Forelimb muscle (tissue), 1 donor: Measurements from ENCODE around the gene FRMD3. TPM values are rescaled to one million over a fixed set of nuclear protein-coding genes. Genes with fewer than 3 reads are reported as not detected.

ENCODE experiments used
- DNase-seq: peaks from one replicate; pipeline ENCODE4 v3.0.0-alpha.2; 2013; ENCODE audit warnings: low read depth
- polyA plus RNA-seq: library from polyadenylated mRNA; unstranded; fragments of 120-200 nt; gene quantifications from one replicate; pipeline ENCODE4 v1.2.1, GENCODE V29; 2013; ENCODE audit not compliant: insufficient read length

FRMD3 gene
- polyA plus RNA-seq, 1 donor: 31.3 TPM

DNA sequence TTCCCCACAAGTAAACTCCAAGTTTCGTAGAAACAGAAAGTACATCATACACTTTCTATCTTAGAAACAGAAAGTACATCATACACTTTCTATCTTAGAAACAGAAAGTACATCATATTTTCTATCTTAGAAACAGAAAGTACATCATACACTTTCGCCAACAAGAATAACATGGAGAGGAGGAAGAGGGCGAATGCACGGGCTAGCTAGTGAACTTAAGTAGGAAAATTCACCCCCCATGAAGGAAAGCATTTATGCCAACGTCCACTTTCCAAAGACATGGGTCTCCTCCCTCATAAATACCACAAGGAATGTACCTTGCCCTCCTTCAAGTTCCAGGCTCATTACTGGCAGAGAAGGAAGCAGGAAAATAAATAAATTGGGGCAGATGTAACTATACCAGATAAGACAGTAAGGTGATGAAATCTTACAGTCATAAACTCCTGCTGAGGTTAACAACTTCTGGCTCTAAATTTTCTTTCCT is 64.7 kb downstream of the FRMD3 start:
- DNase-seq: no peak

DNA sequence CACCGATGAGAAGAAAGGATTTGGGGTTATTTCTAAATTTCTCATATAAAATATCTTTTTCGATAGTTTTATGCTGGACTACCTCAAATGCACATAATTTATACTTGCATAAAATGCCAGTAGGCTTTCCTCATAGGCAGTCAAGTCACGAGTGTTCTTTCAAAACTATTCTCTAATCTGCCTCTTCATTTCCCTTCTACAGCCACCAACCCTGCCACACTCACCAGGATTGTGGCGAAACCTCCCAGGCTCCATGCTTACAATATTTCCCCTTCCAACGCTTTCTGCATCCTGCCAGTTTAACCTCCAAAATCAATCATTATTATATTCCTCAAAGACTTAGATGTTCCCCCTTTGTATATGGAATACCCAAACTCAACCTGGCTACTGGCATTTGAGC is 65.4 kb downstream of the FRMD3 start:
- no peak for DNase-seq

DNA sequence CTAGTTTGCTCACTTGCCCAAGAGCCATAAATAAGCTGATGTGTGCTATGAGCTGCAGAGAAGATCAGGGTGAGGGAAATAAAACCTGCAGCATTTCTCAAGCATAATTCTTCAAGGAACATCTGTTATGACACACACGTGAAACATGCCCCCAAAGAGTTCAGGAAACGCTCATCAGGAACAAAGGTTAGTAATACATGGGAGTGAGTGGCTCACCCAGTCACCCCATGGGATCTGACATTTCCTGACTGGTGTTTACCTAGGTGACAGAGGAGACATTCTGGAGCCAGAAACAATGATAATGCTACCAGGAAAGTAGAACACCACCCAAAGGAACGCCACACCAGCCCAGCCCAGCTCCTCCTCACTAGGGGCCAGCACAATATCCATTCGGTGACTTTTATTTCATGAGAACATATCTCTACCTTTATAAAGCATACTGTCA is 66.0 kb downstream of the FRMD3 start:
- no peak for DNase-seq

DNA sequence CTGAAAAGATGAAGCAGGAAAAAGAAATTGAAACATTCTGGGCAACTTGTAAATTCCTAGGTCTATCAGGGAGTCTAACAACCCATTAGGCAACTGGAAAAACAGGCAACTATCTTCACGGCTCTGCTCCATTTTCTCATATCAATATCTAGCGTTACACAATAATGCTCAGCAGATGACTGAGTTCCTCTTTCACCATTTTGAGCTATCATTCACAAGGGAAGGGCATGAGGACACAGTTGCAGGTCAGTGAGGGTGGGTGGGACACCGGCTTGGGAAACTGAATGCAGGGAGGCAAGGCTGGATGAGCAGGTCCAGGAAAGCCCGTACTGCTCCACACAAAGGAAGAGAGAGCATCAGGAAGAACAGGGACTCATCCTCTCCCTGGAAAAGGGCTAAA is 67.0 kb downstream of the FRMD3 start:
- DNase-seq: no peak

DNA sequence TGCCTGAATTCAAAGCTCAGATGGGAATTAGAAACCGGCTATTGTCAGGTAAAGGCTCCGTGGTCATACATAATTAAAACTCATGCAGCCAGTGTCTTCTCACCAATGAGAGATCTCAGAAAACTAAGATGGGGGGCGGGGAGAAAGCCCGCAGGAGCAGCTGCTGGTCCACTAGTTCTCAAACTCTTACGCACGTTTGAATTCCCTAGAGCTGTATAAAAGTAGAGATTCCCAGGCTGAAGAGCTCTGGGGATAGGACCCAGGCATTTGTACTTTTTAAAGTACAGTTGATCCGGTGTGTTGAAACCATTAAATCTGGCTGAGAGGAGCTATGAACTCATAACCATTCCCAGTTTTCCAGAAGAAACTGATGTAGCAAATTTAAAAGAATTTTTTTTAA is 68.5 kb downstream of the FRMD3 start:
- DNase-seq: no peak

DNA sequence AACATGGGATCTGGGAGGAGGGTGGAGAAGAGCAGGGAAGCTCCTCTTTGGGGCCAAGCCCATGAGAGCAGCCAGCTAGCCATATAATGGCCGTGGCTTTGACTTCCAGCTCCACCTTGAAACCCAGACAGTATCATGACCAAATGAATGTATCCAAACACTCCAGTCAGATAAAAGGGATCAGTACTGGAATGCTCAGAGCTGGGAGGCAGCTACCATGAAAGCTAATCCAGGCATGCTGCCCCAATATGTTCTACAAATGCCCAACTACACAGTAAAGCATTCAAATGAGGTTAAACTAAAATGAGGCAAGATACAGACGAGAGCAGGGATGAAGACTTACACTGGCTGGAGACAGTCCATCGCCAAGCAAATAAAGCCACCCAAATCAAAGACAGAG is 69.4 kb downstream of the FRMD3 start:
- no peak for DNase-seq

DNA sequence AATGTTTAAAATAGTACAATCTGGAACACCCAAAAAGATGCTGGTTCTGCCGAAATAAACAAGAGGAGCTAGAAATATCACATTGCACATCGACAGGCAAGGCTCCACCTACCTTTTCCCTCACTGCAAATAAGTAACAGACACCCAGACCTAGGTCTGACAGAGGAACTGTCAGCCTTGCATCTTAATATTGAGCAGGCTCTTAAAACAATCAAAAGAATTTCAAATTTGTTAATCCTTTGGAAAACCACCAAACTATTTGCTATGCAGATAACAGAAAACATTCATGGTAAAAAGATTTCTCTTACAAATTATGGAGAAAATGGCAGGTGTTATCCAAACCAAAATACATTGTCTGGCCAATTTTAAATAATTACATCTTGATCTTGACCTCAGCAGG is 71.3 kb downstream of the FRMD3 start:
- no peak for DNase-seq

DNA sequence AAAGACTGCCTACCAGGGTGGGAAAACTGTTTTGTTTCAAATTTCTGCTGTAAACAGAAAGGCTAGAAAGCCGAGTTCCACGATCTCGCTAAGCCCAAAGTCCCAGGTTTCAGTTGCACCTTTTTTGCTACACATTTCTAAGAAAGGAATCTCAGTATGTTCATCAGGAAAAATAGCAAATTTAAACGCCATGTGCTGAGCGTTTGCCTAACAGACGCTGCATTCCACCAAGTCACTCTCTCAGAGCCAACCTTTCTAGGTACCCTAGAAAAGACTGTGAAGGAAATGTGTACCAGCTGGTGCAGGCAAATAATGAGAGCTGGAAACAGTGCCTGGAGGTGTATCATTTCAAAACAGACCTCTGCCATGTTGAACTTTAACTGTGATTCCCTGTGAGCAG is 71.8 kb downstream of the FRMD3 start:
- DNase-seq: no peak

DNA sequence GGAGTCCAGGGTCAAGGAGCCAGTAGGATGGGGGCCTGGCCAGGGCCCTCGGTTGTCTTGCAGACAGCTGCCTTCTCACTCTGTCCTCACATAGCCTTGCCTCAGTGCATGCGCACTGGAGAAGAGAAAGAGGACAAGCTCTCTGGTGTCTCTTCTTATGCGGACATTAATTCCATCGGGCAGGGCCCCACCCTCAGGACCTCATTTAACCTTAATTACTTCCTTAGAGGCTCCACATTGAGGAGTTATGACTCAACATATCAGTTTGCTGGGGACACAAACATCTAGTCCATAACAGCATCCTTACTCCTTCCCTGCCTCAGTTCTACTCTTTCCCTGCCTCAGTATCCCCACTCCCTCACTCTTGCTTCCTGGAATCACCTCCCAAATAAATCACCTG is 78.4 kb downstream of the FRMD3 start:
- DNase-seq: no peak

DNA sequence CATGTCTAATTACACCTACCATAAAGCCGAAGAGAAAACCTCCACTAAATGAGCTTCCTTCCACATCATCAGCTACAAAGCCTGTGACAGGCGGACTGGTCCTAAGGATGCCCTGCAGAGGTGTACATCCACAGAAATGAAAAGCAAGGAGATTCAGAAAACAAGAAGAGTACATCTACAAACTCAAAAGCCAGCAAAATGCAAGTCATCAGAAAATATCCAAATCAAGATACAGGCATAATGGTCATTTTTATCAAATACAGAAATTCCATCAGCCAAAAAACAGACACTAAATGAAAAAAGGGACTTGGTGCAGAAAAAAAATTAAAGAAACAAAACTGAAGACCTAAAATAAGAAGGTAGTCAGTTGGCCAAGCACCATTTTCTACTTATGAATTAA is 79.7 kb downstream of the FRMD3 start:
- no peak for DNase-seq

DNA sequence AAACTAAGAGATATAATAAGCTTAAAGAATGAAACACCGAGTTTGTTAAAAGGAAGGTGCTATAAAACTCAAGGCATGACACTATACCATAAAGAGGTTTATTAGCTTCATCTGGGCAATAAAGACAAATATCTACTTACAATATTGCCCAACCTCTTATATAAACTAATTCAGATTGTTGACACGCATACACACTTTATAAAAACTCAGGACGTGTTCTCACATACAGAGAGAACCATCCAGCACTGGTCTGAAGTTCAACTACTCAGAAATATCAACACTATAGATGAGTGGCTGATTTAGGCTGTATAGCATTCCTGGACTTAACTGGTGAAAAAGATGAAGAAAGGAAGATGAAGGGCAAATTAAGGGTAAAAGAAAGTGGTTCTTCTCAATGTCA is 81.2 kb downstream of the FRMD3 start:
- DNase-seq: no peak

DNA sequence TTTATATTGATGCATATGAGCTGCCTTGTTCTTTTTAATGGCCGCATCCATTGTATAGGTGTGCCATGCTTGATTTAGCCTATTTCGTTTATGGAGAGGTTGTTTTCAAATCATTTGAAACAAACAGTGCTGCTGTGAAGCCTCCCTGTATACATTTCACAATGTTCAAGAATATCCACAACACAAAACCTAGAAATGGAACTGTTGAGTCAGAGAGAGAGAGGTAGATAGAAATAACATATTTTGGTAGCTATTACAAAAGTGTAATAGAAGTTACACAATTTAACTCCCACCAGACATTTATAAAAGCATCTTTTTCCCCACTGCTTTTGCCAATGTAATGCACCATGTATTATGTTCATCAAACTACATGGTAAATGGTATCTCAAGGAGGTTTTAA is 82.0 kb downstream of the FRMD3 start:
- DNase-seq: no peak

DNA sequence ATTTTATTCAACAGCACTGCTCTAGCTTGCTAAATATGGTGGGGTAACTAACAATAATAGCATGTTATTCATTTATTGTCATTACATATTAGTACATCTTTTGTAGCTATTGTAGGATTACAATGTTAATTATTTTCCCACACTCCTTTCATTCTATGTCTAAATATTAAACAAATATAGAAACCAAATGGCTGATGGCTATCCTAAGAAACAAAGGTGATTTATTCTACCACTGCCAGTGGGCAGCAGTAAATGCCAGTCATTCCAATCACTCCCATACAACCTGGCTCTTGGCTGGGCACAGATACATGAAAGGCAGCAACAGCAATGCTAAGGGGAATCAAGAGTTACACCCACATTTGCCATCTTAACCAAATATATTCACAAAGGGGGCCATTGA is 84.1 kb downstream of the FRMD3 start:
- no peak for DNase-seq

DNA sequence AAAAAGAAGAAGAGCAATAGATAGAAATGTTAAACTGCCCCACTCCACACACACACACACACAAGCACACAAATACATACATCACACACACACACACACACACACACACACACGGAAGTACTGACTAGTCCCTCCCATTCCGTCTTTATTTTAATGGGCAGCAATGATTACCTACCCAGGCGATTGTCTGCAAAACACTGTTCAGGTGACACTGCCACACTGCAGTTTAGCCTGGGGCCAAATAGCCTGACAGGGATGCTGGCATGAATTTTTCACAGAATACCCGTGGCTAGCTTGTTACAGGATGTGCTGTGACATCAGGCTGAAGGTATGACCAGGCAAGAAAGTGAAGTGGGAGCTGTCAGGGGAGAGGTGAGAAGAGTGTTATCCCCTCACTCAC is 86.9 kb downstream of the FRMD3 start:
- no peak for DNase-seq

DNA sequence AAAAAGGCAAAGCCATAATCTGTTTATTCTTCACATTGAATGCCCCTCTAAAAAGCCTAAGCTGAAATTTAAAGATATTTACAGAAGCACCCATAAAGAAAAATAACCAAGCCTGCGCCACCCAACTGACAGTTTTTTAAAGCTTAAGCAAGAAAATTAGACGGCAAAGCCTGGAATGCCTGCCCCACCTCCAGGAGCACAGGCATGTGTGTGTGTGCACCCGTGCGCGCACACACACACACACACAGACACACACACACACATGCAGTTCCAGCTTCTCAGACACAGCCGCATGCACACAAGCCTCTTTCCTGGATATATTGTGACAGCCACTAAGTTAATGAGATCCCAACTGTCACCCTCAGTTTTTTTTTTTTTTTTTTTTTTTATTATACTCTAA is 88.2 kb downstream of the FRMD3 start:
- no peak for DNase-seq

DNA sequence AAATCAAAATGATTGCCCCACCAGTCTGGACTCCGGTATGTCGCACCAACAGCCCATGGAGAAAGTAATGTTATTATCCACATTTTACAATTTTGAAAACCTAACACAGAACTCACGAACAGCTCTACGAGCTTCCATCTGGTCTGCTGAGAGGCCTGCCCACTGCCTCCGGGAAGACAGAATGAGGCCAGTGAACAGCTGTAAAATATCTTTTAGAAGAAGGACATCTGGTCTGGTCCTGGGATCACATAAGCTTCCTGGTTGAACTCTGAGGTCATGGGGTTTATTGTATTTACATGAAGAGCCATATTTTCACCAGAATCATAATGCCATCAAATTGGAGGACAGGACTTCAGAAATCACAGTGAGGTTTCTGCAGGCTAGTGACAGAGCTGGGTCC is 89.0 kb downstream of the FRMD3 start:
- no peak for DNase-seq

DNA sequence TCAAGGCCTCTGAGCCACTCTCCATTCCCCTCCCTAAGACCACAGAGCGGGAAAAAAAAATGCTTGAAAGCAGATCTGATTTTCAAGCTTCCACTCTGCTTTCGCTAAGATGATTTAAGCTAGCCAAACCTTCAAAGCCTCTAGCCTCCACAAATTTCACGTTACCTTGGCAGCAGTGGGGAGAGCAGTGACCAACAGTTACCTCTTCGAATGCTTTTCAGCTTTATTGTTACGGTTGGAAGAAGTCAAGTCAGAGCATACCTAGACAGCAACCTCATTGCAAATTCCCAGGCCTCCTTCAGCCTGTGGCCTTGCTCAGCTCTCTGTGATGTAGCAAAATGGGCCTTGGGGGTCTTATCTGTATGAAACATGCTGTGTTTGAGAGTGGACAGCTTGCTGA is 89.6 kb downstream of the FRMD3 start:
- DNase-seq: no peak

DNA sequence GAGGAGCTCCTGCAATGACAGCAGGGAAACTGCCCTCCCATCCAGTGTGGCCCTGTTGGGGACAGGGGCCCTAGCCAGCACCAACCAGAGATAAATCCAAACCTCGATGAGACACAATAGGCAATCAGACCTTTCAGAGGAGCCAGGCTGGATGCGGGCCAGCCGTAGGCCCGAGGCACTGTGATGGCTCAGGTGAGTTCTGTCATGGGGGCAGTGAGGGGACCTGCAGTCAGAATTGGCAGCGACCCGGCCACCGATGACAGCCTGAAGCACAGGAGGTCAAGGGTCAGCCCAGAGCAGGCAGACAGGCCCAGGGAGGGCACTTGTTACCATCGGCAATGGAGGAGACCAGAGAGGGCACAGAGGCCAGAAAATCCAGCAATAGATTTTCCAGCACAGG is 90.8 kb downstream of the FRMD3 start:
- no peak for DNase-seq

DNA sequence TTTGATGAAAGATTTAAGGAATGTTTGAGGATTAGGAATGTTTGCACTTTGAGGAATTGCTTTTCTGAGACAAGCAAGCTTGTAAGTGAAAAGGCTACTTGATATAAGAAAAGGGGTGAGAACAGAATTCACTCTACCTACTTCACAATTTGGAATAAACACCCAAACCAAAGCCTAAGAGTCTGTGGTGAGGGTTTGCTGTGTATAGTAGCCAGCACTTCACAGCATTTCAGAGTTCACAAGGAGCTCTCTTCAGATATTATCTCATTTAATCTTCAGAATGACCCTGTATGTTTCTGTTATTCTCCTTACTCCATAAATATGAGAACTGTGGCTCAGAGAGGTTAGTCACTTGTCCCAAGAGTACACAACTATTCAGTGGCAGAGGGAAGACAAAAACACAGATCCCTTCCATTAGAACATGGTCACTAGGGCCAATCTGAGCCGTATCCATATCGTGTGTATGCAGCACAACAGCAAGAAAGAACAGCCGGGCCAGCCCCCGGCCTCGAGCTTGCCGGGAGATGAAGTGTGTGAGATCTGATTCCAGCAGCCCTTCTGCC is 92.4 kb downstream of the FRMD3 start:
- no peak for DNase-seq

DNA sequence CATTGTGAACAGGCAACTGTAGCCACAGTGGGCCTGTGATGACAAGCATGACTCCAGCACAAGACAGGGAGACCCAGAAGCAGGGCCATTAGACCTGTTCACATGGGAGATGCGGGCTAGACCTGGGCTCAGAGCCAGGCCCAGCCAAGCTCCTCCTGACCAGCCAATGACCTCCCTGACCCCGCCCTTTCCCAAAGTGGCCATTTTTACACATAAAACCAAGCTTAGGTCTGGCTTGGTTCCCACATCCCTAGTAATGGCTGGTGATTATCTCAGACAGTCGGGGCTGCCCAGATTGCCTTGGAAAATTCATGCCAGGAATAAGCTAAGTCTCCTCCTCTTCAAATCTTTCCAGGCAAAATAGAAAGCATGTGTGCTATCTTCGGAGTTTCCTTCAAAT is 94.1 kb downstream of the FRMD3 start:
- no peak for DNase-seq

DNA sequence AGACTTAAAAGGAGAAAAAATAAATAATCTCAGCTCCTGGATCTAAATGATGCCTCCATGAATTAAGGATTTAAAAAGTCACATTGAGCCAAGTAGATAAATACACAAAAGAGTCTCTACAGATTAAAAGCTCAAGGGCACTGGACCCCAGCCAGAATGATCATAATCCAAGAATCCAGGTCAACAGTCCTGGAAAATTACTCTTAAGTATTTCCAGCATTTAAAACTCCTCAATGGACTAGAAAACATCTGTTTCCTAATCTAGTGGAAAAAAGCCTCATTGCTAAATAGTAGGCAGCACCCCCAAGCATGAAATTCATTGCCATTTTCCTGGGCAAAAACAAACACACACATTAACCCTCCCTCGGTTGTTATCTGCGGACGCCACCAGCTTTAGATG is 96.8 kb downstream of the FRMD3 start:
- no peak for DNase-seq

DNA sequence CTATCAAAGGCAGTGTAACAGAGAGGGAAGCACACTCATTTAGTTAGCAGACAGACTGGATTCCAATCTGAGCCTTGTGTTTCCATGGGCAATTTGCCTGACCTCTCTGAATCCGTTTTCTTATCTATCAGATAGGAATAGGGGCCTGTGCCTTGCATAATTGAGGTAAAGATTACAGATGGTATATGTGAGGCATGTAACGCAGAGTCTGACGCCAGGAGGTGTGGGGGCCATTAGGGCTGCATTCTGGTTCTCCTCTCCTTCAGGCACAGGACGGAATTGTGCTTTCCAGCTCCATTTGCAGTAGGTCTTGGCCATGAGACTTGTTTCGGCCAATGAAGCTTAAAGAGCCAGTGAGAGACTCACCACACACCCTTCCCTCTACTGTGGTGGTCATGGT is 97.6 kb downstream of the FRMD3 start:
- DNase-seq: no peak

DNA sequence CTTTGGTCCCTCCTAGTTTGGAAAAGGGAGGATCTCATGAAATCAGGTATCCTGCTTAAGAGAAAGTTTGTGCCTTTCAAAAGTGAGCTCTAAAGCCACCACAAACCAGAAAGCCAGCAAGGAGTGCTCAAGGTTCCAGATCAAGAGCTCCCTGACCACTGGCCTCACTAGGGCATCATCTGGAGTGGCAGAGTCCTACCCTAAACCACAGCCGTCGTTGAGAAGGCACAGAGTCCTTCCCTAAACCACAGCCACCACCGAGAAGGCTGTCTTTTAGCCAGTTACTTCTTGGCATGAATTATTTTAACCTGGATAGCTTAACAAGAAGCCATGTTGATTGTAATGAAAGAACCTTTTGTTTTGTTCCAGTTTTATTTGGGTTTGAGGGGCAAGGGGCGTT is 102.9 kb downstream of the FRMD3 start:
- DNase-seq: no peak

DNA sequence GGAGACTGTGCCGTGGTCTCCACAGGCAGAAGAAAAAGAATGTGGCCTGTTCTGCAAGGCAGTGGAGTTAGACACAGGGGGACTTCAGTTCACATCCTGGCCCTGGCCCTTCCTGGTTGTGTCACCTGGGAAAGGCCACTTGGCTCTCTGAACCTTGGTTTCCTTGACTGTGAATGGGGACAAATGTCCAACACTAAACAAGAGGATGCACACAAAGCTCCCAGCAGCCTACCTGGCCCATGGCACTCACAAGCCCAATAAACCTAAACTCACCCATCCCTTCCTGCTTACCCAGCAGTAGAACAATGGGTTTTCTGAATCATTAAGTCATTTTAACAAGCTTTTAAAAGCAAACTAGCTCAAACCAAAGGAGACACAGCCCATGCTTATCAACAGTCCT is 103.9 kb downstream of the FRMD3 start:
- DNase-seq: no peak

DNA sequence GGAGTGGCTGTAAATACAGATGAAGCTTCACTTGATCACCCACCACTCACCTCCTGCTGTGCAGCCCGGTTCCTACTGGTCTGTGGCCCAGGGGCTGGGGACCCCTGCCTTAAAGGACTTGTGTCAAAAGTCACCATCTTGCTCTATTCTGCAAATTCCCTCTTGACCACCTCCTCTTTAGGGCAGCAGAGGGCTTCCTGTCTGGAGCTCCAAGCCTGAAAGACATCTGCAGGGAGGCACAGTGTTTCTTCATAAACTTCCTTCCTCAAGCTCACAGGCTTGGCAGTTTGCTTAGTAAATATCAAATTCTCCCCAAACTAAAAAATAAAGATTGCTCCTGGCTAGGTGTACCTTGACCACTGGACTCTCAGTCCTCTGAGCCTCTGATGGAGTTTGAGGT is 104.4 kb downstream of the FRMD3 start:
- no peak for DNase-seq
